Testis (tissue), 3 donors: ENCODE measurements around the gene SKAP1. TPM values are rescaled to one million over a fixed set of nuclear protein-coding genes. Genes with fewer than 3 reads are reported as not detected.
"Not testable (repeated sequence)": the region's sequence is repeated elsewhere in the genome, so short reads cannot be mapped to it uniquely, and the experiment has no call there.

Experiments used
- DNase-seq: peaks from one replicate; pipeline ENCODE4 v3.0.0-alpha.2; 2019
- H3K27ac ChIP-seq, 2 donors: fragments of 200-600 bp; sonication (generic); one replicate each; pipeline ENCODE4 v1.5.1; 2019
- H3K27me3 ChIP-seq: fragments of 200-600 bp; sonication (generic); one replicate; pipeline ENCODE4 v1.5.1; 2019
- H3K36me3 ChIP-seq: fragments of 200-600 bp; sonication (generic); one replicate; pipeline ENCODE4 v1.5.1; 2017; ENCODE audit warnings: low read depth; ENCODE audit errors: missing control alignments
- H3K4me1 ChIP-seq: fragments of 200-600 bp; sonication (generic); one replicate; pipeline ENCODE4 v1.5.1; 2019
- H3K4me3 ChIP-seq, 2 donors: fragments of 200-600 bp; sonication (generic); one replicate each; pipeline ENCODE4 v1.5.1; 2017 to 2019
- H3K9me3 ChIP-seq: fragments of 200-600 bp; sonication (generic); one replicate; pipeline ENCODE4 v1.5.1; 2017
- POLR2A ChIP-seq: fragments of 450-650 bp; IDR thresholded peaks from one replicate; pipeline ENCODE4 v1.6.1; 2017; ENCODE audit warnings: antibody characterized with exemption, mild to moderate bottlenecking, moderate library complexity
- WGBS, 2 donors: methylation state at CpG; one replicate each; pipeline ENCODE4 v1.1.5; 2018; 5-methylcytosine and 5-hydroxymethylcytosine counted together
- intact Hi-C: fragments of 100-400 bp; cut with DNase I; formaldehyde crosslinking; loops from one replicate; pipeline ENCODE4 v1.15.1; 2023; ENCODE audit warnings: low total_unique reads
- polyA plus RNA-seq: library from polyadenylated mRNA; stranded (reverse); fragments of 350-450 nt; fragmentation: Illumina TruSeq; extraction: RNeasy Lipid Tissue Mini Kit (QIAGEN cat#74804); gene quantifications from one replicate; pipeline ENCODE4 v1.2.3, GENCODE V29; 2014; ENCODE audit warnings: low read depth, low replicate concordance; ENCODE audit not compliant: insufficient read depth
- total RNA-seq, 2 donors: library from RNA; depleted of rRNA; stranded (reverse); fragments of >200 nt; gene quantifications; one replicate each; pipeline ENCODE4 v1.2.3, GENCODE V29; 2016
- TF ChIP-seq, protein P1 (sequence below), 3 experiments: fragments of 450-650 bp in 2 of 3; fragments of 200-600 bp in 1 of 3; sonication (generic) in 1 of 3; IDR thresholded peaks; one replicate each; pipeline ENCODE4 v1.5.1; 2016 to 2019; ENCODE audit warnings: antibody characterized with exemption in 3 of 3, mild to moderate bottlenecking in 2 of 3, moderate library complexity in 1 of 3

The SKAP1 gene
- total and polyA plus RNA-seq, 3 donors from 2014 or later, result 9.0 to 34.1 (median 16.9) TPM

DNA sequence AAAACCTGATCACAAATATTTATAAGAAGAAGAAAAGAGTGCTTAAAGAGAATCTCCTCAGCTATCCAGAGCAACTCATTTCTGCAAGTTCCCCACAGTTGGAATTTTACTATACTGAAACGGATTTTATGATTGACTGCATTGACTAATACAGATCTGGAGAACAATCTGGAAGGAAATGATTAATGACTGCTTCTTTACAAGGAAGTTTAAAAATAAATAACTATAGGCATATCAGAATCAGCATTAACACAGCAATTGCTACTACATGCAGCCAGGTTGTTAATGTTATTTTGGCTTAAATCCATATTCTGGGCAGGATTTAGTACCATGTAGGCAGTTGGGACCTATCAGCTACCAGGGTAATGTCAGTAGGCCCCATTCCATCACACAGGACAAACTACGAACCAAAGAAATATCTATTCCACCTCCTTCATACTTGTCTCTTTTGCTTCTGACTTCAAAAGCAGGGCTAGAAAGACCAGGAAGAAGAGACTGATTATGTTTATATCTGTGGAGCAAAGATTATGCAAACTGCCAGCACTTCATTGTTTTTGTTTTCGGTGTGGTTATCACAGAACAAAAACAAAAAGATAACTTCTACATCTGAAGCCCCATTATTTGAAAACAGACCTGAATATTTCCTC, 3.9 kb downstream of the SKAP1 start:
- Histone ChIP-seq H3K27ac (no peak overlapping the region), H3K4me1 (no peaks in the 10 kb centered on the region), H3K4me3 (no peak overlapping the region), H3K27me3 (no peaks in the 10 kb centered on the region), H3K9me3 (no peaks in the 10 kb centered on the region), H3K36me3 (no peaks in the 10 kb centered on the region)
- TF ChIP-seq POLR2A, result no peak
- TF ChIP-seq, protein P1, sequence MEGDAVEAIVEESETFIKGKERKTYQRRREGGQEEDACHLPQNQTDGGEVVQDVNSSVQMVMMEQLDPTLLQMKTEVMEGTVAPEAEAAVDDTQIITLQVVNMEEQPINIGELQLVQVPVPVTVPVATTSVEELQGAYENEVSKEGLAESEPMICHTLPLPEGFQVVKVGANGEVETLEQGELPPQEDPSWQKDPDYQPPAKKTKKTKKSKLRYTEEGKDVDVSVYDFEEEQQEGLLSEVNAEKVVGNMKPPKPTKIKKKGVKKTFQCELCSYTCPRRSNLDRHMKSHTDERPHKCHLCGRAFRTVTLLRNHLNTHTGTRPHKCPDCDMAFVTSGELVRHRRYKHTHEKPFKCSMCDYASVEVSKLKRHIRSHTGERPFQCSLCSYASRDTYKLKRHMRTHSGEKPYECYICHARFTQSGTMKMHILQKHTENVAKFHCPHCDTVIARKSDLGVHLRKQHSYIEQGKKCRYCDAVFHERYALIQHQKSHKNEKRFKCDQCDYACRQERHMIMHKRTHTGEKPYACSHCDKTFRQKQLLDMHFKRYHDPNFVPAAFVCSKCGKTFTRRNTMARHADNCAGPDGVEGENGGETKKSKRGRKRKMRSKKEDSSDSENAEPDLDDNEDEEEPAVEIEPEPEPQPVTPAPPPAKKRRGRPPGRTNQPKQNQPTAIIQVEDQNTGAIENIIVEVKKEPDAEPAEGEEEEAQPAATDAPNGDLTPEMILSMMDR (IDR thresholded peaks at IDR 0.05), result no peak
- intact Hi-C loops, result no loop called here
- whole genome bisulfite sequencing, 2 donors, result 61 to 67% methylated on average over 3 of the region's 3 CpGs
- DNase-seq, result no peak

DNA sequence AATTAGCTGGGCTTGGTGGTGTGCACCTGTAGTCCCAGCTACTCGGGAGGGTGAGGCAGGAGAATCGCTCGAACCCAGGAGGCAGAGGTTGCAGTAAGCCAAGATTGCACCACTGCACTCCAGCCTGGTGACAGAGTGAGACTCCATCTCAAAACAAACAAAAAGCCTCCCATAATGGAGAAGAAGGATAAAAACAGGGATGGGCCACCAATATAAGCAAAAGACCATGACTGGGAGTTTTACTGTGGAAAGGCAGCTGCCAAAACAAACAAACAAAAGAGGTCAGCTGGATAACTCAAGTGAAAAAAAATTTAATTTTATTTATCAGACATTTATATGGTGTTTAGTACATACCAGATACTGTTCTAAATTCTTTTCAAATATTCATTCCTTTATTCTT, 8.0 kb downstream of the SKAP1 start:
- intact Hi-C loops, result not testable (repeated sequence)
- 84 to 88% methylated on average over 3 of the region's 3 CpGs for WGBS, 2 donors

DNA sequence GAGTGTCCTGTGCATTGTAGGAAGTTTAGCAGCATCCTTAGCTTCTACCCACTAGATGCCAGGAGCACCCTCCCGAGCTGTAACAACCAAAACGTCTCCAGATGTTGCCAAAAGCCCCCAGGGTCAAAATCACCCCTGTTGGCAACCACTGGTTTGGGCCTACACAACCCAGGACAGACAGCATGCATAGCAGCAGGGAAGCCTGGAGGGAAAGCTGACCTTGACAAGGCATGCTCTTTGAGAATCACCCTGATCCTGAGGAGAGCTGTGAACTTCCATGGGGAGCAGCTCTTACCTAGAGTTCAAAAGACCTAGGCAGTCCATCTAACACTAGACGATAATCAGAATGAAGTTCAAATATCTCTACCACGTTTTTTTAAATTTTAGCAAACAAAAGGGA, 9.2 kb downstream of the SKAP1 start:
- TF ChIP-seq, protein P1 (IDR thresholded peaks at IDR 0.05), result no peak
- TF ChIP-seq POLR2A, result no peak

More for the DNA sequence above, 8.0 kb downstream of the SKAP1 start:
- H3K27ac ChIP-seq, H3K9me3 ChIP-seq, H3K4me3 ChIP-seq, DNase-seq, H3K36me3 ChIP-seq, H3K27me3 ChIP-seq, H3K4me1 ChIP-seq: not testable (repeated sequence)

DNA sequence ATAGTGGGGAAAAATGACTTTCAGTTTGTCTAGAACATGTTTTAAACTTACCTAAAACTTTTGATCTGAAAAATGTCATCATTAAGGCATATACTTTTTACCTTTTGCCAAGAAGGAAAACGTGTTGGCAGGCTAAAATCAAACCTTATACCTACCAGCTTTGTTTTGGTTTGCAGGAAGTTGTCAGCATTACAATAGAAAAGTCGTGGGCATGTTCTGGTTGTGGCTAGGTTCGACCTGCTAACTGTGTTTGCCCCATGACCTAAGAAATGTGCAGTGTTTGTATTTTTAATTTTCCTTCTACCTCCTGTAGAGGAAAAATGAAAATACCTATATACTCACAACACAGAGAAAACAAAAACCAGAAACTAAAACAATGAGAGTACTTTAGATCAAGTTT, 13.0 kb downstream of the SKAP1 start:
- Histone ChIP-seq H3K9me3 (no peaks in the 10 kb centered on the region), H3K36me3 (no peaks in the 10 kb centered on the region), H3K4me3 (no peak overlapping the region), H3K27me3 (no peaks in the 10 kb centered on the region), H3K27ac (no peak overlapping the region), H3K4me1 (no peaks in the 10 kb centered on the region)
- DNase-seq, result no peak
- intact Hi-C loops, result no loop called here
- TF ChIP-seq, protein P1 (IDR thresholded peaks at IDR 0.05), result no peak
- TF ChIP-seq POLR2A, result no peak
- WGBS, 2 donors, result 45% methylated on average over 3 of the region's 3 CpGs

More for the DNA sequence above, 9.2 kb downstream of the SKAP1 start:
- no peaks in the 10 kb centered on the region for H3K4me1 ChIP-seq
- no peaks in the 10 kb centered on the region for H3K36me3 ChIP-seq
- intact Hi-C loops, result no loop called here
- DNase-seq, result no peak
- no peak overlapping the region for H3K4me3 ChIP-seq
- H3K9me3 ChIP-seq, result no peaks in the 10 kb centered on the region
- WGBS, 2 donors, result 81 to 90% methylated on average over 4 of the region's 4 CpGs
- H3K27ac ChIP-seq, result no peak overlapping the region
- no peaks in the 10 kb centered on the region for H3K27me3 ChIP-seq

DNA sequence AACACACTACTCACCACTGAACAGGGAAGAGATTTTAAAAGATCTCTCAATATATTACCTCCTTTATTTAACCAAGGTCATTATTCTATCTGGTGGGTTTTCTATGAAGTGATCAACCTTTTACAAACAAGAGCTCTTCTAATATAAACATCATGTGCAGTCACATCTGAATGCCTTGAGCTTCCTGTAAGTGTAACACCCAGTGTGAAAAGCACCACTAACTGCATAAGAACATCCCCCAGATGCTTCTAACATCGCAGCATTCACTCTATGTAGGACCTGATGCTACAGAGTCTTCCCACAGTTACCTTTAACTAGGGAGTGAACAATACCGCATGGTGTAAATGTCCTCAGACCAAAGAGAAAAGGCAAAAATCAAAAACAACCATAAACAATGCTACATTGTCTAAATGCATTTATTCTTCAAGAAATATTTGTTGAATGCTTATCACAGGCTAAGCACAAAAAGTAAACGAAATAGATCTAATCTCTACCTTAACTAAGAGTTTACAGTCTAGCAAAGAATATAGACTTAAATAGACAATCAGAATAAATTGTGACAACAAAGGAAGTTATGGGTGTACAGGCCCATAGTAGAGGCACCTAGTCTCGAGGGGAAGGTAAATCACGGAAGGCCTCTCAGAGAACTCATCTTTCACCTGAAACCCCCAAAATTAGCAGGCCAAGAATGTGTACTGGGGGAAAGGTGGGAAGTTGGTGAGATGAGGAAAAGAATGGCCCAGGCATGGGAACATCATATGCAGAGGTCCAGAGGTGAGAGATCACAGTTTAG, 16.2 kb downstream of the SKAP1 start:
- intact Hi-C loops, result no loop called here
- H3K4me1 ChIP-seq, result no peaks in the 10 kb centered on the region
- H3K4me3 ChIP-seq, result no peak overlapping the region
- H3K27me3 ChIP-seq, result no peaks in the 10 kb centered on the region
- DNase-seq, result no peak
- TF ChIP-seq, protein P1 (IDR thresholded peaks at IDR 0.05), result no peak
- H3K36me3 ChIP-seq, result no peaks in the 10 kb centered on the region
- 75 to 78% methylated on average over 5 of the region's 5 CpGs for WGBS, 2 donors
- H3K9me3 ChIP-seq, result no peaks in the 10 kb centered on the region
- H3K27ac ChIP-seq, result no peak overlapping the region
